Measurements from ENCODE around the gene SPINT1.

DNA sequence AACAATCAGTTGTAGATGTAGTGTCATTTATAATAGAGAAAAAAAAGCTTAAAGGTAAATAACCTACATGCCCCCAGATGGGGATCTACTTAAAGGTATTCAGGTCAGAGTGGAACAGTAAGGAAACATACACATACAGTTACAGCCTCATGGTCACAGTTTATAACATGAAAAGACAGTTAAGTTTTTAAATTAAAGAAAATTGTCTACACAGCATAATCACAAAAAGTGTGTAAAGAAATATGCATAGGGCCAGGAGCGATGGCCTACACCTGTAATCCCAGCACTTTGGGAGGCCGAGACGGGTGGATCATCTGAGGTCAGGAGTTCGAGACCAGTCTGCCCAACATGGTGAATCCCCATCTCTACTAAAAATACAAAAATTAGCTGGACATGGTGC, 23.4 kb downstream of the SPINT1 start:
- no peak for TF ChIP-seq GATA2 (IDR thresholded peaks at IDR 0.05; ENCODE audit: low read depth, low read length)
- TF ChIP-seq GATA3 (IDR thresholded peaks at IDR 0.05; ENCODE audit: low read depth, low read length): no peak
